DOHH2 (cell line): ENCODE results near the gene TXNRD2.

Experiments used
- EZH2phosphoT487 ChIP-seq: fragments of 200-600 bp; sonication (generic); IDR thresholded peaks from 2 replicates; pipeline ENCODE4 v1.6.1; 2017; ENCODE audit warnings: borderline replicate concordance, mild to moderate bottlenecking, antibody characterized with exemption, low read length, moderate library complexity, mixed read lengths
- TF ChIP-seq, protein P1 (sequence below): fragments of 200-600 bp; sonication (generic); IDR thresholded peaks from one replicate; pipeline ENCODE4 v1.5.1; 2014; ENCODE audit warnings: antibody characterized with exemption, mild to moderate bottlenecking, low read depth, low read length; ENCODE audit not compliant: poor library complexity, severe bottlenecking

DNA sequence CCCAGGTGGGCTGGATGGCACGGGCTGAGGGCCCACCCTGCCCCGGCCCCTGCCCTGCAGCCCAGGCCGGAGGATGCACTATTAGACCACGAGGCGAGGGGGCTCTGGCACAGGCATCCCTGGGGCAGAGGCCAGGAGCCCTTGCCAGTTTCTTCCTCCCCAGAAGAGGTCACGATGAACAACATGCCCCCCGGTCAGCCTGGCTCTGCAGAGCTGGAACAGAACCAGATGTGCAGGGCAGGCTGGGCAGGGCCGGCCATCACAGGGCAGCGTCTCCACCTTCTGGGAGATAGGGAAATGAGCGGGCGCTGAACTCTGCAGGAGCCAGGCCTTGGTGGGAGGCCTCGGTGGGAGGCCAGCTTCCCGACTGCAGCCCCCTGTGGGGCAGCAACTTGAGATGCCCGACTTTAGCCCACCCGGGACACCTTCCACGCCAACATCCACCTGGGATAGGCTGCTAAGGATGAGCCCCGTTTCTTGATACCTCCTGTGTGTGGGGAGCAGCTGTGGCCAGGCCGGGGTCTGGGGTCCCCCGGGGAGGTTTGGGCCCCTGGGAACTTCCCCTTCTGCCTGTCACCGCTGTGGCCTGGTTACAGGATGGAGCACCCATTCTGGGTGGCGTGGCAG, 65.2 kb downstream of the TXNRD2 start:
- no peak for TF ChIP-seq EZH2phosphoT487
- TF ChIP-seq, protein P1, sequence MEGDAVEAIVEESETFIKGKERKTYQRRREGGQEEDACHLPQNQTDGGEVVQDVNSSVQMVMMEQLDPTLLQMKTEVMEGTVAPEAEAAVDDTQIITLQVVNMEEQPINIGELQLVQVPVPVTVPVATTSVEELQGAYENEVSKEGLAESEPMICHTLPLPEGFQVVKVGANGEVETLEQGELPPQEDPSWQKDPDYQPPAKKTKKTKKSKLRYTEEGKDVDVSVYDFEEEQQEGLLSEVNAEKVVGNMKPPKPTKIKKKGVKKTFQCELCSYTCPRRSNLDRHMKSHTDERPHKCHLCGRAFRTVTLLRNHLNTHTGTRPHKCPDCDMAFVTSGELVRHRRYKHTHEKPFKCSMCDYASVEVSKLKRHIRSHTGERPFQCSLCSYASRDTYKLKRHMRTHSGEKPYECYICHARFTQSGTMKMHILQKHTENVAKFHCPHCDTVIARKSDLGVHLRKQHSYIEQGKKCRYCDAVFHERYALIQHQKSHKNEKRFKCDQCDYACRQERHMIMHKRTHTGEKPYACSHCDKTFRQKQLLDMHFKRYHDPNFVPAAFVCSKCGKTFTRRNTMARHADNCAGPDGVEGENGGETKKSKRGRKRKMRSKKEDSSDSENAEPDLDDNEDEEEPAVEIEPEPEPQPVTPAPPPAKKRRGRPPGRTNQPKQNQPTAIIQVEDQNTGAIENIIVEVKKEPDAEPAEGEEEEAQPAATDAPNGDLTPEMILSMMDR, result no peak
